CD14-positive monocyte (primary cell): ENCODE measurements around the gene ISY1. TPM values are rescaled to one million over a fixed set of nuclear protein-coding genes. Genes with fewer than 3 reads are reported as not detected.

Experiments used
- DNase-seq, 3 donors: peaks; one replicate each; pipeline ENCODE4 v3.0.0-alpha.2; 2011 to 2022
- H2AFZ ChIP-seq: 2 replicates; pipeline ENCODE4 v1.6.0; 2012; ENCODE audit warnings: mild to moderate bottlenecking, low read depth, low read length, inconsistent platforms; ENCODE audit not compliant: insufficient read depth, poor library complexity, severe bottlenecking
- H3K27ac ChIP-seq, 2 donors: 1 replicate in 1 of 2; 2 replicates in 1 of 2; pipeline ENCODE4 v1.5.1; 2012 to 2013; ENCODE audit warnings: low read length in 2 of 2, control low read depth in 1 of 2, inconsistent platforms in 1 of 2, low read depth in 1 of 2, mild to moderate bottlenecking in 1 of 2
- H3K27me3 ChIP-seq, 2 donors: one replicate each; pipeline versions ENCODE4 v1.6.0 to v1.6.1; 2011 to 2013; ENCODE audit warnings: low read length in 2 of 2; ENCODE audit not compliant: control insufficient read depth in 2 of 2, insufficient read depth in 2 of 2
- H3K36me3 ChIP-seq, 2 donors: replicated peaks in 1 of 2; 1 replicate in 1 of 2; 2 replicates in 1 of 2; pipeline versions ENCODE4 v1.5.1 to v1.6.1; 2012 to 2013; ENCODE audit warnings: low read length in 2 of 2, control low read depth in 1 of 2, inconsistent platforms in 1 of 2, mild to moderate bottlenecking in 1 of 2; ENCODE audit not compliant: insufficient read depth in 2 of 2, control insufficient read depth in 1 of 2
- H3K4me1 ChIP-seq, 2 donors: 1 replicate in 1 of 2; 2 replicates in 1 of 2; pipeline versions ENCODE4 v1.5.1 to v1.6.1; 2012 to 2013; ENCODE audit warnings: low read length in 2 of 2, control low read depth in 1 of 2, inconsistent platforms in 1 of 2, mild to moderate bottlenecking in 1 of 2, moderate library complexity in 1 of 2; ENCODE audit not compliant: insufficient read depth in 2 of 2, control insufficient read depth in 1 of 2
- H3K4me2 ChIP-seq: replicated peaks from 2 replicates; pipeline ENCODE3; 2012; ENCODE audit warnings: low read length, moderate library complexity, mild to moderate bottlenecking; ENCODE audit not compliant: poor library complexity, severe bottlenecking; ENCODE audit errors: extremely low read depth
- H3K4me3 ChIP-seq, 3 experiments: fragments of 200-600 bp in 1 of 3; sonication (generic) in 1 of 3; replicated peaks in 1 of 3; 1 replicate in 2 of 3; 2 replicates in 1 of 3; pipeline ENCODE4 v1.5.1; 2011 to 2013; ENCODE audit warnings: low read length in 3 of 3, mild to moderate bottlenecking in 3 of 3, control low read depth in 2 of 3, low read depth in 2 of 3, inconsistent platforms in 1 of 3, moderate library complexity in 1 of 3
- H3K79me2 ChIP-seq: 2 replicates; pipeline ENCODE4 v1.6.0; 2012; ENCODE audit warnings: mild to moderate bottlenecking, control low read depth, inconsistent platforms, low read length, moderate library complexity; ENCODE audit not compliant: insufficient read depth
- H3K9ac ChIP-seq: 2 replicates; pipeline ENCODE4 v1.6.0; 2017; ENCODE audit warnings: low read length, mild to moderate bottlenecking; ENCODE audit not compliant: insufficient read depth, poor library complexity, severe bottlenecking
- H3K9me3 ChIP-seq, 2 donors: replicated peaks in 1 of 2; 1 replicate in 1 of 2; 2 replicates in 1 of 2; pipeline versions ENCODE4 v1.5.1 to v1.6.1; 2012 to 2013; ENCODE audit warnings: low read length in 2 of 2, control low read depth in 1 of 2; ENCODE audit not compliant: control insufficient read depth in 1 of 2, insufficient read depth in 1 of 2
- H4K20me1 ChIP-seq: 2 replicates; pipeline ENCODE4 v1.6.0; 2012; ENCODE audit warnings: mild to moderate bottlenecking, low read length, control low read depth, moderate library complexity; ENCODE audit not compliant: insufficient read depth
- H3K27ac Mint-ChIP-seq, 7 donors: one replicate each; pipeline ENCODE4 v1.8.0; 2020; ENCODE audit warnings: mild to moderate bottlenecking in 7 of 7, mixed read lengths in 7 of 7, moderate library complexity in 6 of 7, inconsistent platforms in 2 of 7
- H3K27me3 Mint-ChIP-seq, 3 donors: one replicate each; pipeline ENCODE4 v1.8.0; 2021 to 2022; ENCODE audit warnings: low read depth in 3 of 3, mild to moderate bottlenecking in 3 of 3, mixed read lengths in 3 of 3, moderate library complexity in 3 of 3, inconsistent platforms in 1 of 3
- H3K36me3 Mint-ChIP-seq, 2 donors: one replicate each; pipeline ENCODE4 v1.8.0; 2020; ENCODE audit warnings: mixed read lengths in 2 of 2, inconsistent platforms in 1 of 2, mild to moderate bottlenecking in 1 of 2
- H3K4me1 Mint-ChIP-seq: one replicate; pipeline ENCODE4 v1.8.0; 2020; ENCODE audit warnings: mild to moderate bottlenecking, mixed read lengths
- H3K4me3 Mint-ChIP-seq, 2 donors: one replicate each; pipeline ENCODE4 v1.8.0; 2020; ENCODE audit warnings: mild to moderate bottlenecking in 2 of 2, mixed read lengths in 2 of 2, moderate library complexity in 1 of 2
- H3K9me3 Mint-ChIP-seq, 7 donors: one replicate each; pipeline ENCODE4 v1.8.0; 2020 to 2022; ENCODE audit warnings: mixed read lengths in 7 of 7, mild to moderate bottlenecking in 6 of 7, moderate library complexity in 6 of 7, inconsistent platforms in 2 of 7
- WGBS: methylation state at CpG from one replicate; pipeline ENCODE4 v1.1.5; 2013; ENCODE audit warnings: missing lambda C conversion rate; ENCODE audit not compliant: insufficient coverage; 5-methylcytosine and 5-hydroxymethylcytosine counted together
- intact Hi-C, 2 donors: fragments of 100-400 bp; cut with micrococcal nuclease; formaldehyde crosslinking; loops; one replicate each; pipeline versions ENCODE4 v1.15.0 to v1.15.1; 2023
- polyA plus RNA-seq, 3 donors: library from polyadenylated mRNA; depleted of rRNA in 1 of 3; unstranded in 2 of 3; stranded (reverse) in 1 of 3; fragments of 300-500 nt in 2 of 3; fragments of >200 nt in 1 of 3; fragmentation: Illumina TruSeq in 2 of 3; gene quantifications; 1 replicate in 2 of 3; 2 replicates in 1 of 3; pipeline ENCODE4 v1.2.3, GENCODE V29; 2012 to 2021
- TF ChIP-seq, protein P1 (sequence below): fragments of 200-600 bp; IDR thresholded peaks from one replicate; pipeline ENCODE4 v1.8.0; 2022; ENCODE audit warnings: antibody characterized with exemption, mild to moderate bottlenecking

ISY1 gene
- polyA plus RNA-seq, 3 donors = 25.2 to 70.7 (median 67.9) TPM

DNA sequence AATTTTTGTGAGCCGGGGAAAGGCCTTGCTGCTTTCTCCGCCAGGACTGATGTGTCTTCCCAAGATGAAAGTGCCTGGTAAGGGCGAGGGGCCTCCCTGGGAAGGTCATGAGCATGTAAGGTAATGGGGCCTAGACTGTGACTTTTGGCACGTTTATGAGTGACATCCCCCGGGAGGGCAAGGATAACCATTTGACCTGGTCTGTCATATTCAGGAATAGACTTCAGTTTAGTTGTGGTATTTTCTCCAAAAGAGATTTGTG lies 23.5 kb upstream of the ISY1 start:
- H3K9me3 Mint-ChIP-seq = no peaks in the 10 kb centered on the region
- intact Hi-C loops = loop anchor here in 1 of 2 donors (5.0 kb wide), 1 partner anchor 63 kb away; the partner anchor contains the start of gene COPG1
- WGBS = 2% methylated on average over 5 of the region's 5 CpGs
- Histone ChIP-seq H3K27me3 (no peaks in the 10 kb centered on the region), H4K20me1 (peaks cover 33% of the 10 kb centered on the region), H3K9ac (peak overlapping the region; percentile 96), H3K79me2 (peaks cover 85% of the 10 kb centered on the region), H3K36me3 (peaks cover 5 to 11% of the 10 kb centered on the region in 2 donors), H3K4me3 (peak overlapping the region; percentile 80 to 96 (median 94)), H3K4me2 (peak overlapping the region; percentile 92), H3K27ac (peak overlapping the region; percentile 90 to 93), H3K4me1 (peaks cover 60 to 78% of the 10 kb centered on the region in 2 donors), H2AFZ (peak overlapping the region; percentile 77), H3K9me3 (no peaks in the 10 kb centered on the region)
- H3K4me1 Mint-ChIP-seq = peaks cover 53% of the 10 kb centered on the region
- TF ChIP-seq, protein P1, sequence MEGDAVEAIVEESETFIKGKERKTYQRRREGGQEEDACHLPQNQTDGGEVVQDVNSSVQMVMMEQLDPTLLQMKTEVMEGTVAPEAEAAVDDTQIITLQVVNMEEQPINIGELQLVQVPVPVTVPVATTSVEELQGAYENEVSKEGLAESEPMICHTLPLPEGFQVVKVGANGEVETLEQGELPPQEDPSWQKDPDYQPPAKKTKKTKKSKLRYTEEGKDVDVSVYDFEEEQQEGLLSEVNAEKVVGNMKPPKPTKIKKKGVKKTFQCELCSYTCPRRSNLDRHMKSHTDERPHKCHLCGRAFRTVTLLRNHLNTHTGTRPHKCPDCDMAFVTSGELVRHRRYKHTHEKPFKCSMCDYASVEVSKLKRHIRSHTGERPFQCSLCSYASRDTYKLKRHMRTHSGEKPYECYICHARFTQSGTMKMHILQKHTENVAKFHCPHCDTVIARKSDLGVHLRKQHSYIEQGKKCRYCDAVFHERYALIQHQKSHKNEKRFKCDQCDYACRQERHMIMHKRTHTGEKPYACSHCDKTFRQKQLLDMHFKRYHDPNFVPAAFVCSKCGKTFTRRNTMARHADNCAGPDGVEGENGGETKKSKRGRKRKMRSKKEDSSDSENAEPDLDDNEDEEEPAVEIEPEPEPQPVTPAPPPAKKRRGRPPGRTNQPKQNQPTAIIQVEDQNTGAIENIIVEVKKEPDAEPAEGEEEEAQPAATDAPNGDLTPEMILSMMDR = no peak
- peaks cover 22 to 29% of the 10 kb centered on the region in 2 donors for H3K36me3 Mint-ChIP-seq
- peak overlapping the region; percentile 91 to 99 (median 94) for H3K27ac Mint-ChIP-seq
- peak in 1 of 3 donors; percentile 18 for DNase-seq
- peak overlapping the region; percentile 94 to 98 for H3K4me3 Mint-ChIP-seq
- no peaks in the 10 kb centered on the region for H3K27me3 Mint-ChIP-seq

DNA sequence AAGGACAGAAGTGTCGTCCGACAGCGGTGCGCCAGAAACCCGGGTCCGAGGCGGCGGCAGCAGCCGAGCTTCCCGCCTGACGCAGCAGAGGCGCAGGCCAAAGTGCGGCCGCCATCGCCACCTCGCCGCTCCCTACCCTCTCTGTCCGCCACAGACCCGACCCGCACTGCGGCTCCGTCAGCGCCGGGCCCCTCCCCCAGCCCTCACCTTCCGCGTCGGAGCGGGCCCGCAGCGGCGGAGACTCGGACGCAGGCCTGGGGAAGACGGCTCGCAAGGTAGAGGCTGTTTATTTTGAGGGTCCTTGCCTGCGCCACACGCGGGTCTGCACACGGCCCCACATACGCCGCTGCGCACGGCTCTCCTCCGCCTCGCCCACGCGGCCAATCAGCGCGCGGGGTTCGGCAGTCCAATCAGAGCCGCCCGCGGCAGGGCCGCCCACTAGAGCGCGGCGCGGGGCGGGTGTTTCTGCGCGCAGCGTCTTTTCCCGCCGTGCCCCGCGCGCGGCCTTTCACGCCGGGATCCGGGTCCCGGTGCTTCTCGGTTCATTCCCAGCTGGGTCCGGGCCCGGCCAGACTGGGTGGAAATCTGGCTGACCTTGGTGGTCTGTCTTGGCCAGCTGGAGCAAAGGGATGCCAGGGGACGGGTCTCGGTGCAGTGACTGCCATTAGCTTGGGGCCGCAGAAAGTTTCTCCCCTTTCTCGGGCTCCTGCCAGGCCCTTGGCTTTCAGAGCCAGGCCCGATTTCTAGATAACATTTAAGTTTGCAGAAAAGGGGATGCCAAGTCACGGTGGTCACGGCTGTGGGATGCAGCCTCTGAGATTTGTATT lies 22.9 kb upstream of the ISY1 start, which contains the start of gene CNBP:
Gene CNBP (minus strand): TSS at position 328 of the 827 bp plus-strand sequence. CDS start 12,139 bp downstream, outside the sequence.
- no peaks in the 10 kb centered on the region for H3K9me3 ChIP-seq
- H3K36me3 ChIP-seq = peaks cover 10 to 16% of the 10 kb centered on the region in 2 donors
- WGBS = under 1% methylated on average over 71 of the region's 83 CpGs
- H3K4me3 ChIP-seq = peak within 1 kb of the TSS; percentile 80 to 96 (median 94)
- peak within 1 kb of the TSS; percentile 77 for H2AFZ ChIP-seq
- peak within 1 kb of the TSS; percentile 91 to 99 (median 94) for H3K27ac Mint-ChIP-seq
- H3K4me2 ChIP-seq = peak within 1 kb of the TSS; percentile 92
- peak within 1 kb of the TSS; percentile 95 to 98 for H3K4me3 Mint-ChIP-seq
- peaks cover 38% of the 10 kb centered on the region for H4K20me1 ChIP-seq
- no peaks in the 10 kb centered on the region for H3K9me3 Mint-ChIP-seq
- H3K4me1 ChIP-seq = peaks cover 61 to 83% of the 10 kb centered on the region in 2 donors
- TF ChIP-seq, protein P1 = no peak
- H3K27me3 Mint-ChIP-seq = no peaks in the 10 kb centered on the region
- H3K4me1 Mint-ChIP-seq = peaks cover 57% of the 10 kb centered on the region
- intact Hi-C loops = loop anchor here (2.0 to 5.0 kb wide), 3 partner anchors 21 to 64 kb away; partner anchors contain the start of gene COPG1 (in 1 of the 2)
- no peaks in the 10 kb centered on the region for H3K27me3 ChIP-seq
- peak; percentile 79 to 91 (median 85) for DNase-seq
- H3K36me3 Mint-ChIP-seq = peaks cover 28 to 34% of the 10 kb centered on the region in 2 donors
- peaks cover 91% of the 10 kb centered on the region for H3K79me2 ChIP-seq
- peak within 1 kb of the TSS; percentile 96 for H3K9ac ChIP-seq
- peak within 1 kb of the TSS; percentile 90 to 93 for H3K27ac ChIP-seq
